SJSA1 (cell line): ENCODE measurements around the gene GRID1. TPM values are rescaled to one million over a fixed set of nuclear protein-coding genes. Genes with fewer than 3 reads are reported as not detected.

Experiments used
- DNase-seq, 2 experiments: peaks; one replicate each; pipeline ENCODE4 v3.0.0-alpha.2; 2015 to 2020; ENCODE audit warnings: low spot score in 2 of 2, low read depth in 1 of 2
- H3K27ac ChIP-seq: fragments of 250-450 bp; sonication (Bioruptor Pico); 2 replicates; pipeline ENCODE4 v1.5.1; 2020; ENCODE audit warnings: mild to moderate bottlenecking, moderate library complexity
- H3K27me3 ChIP-seq: fragments of 250-450 bp; sonication (Bioruptor Pico); replicated peaks from 2 replicates; pipeline ENCODE4 v1.5.1; 2020; ENCODE audit warnings: mild to moderate bottlenecking, moderate library complexity
- H3K36me3 ChIP-seq: fragments of 250-450 bp; sonication (Bioruptor Pico); 2 replicates; pipeline ENCODE4 v1.5.1; 2020; ENCODE audit warnings: mild to moderate bottlenecking
- H3K4me1 ChIP-seq: fragments of 250-450 bp; sonication (Bioruptor Pico); replicated peaks from 2 replicates; pipeline ENCODE4 v1.6.1; 2021; ENCODE audit warnings: mild to moderate bottlenecking
- H3K4me3 ChIP-seq: fragments of 250-450 bp; sonication (Bioruptor Pico); 2 replicates; pipeline ENCODE4 v1.5.1; 2020; ENCODE audit warnings: mild to moderate bottlenecking
- H3K9me3 ChIP-seq: fragments of 250-450 bp; sonication (Bioruptor Pico); replicated peaks from 2 replicates; pipeline ENCODE4 v1.5.1; 2020; ENCODE audit warnings: mild to moderate bottlenecking
- total RNA-seq: library from RNA; depleted of rRNA; stranded (reverse); fragments of >200 nt; shearing (Covaris generic); gene quantifications from 2 replicates; pipeline ENCODE4 v1.2.3, GENCODE V29; 2014

Gene GRID1
- total RNA-seq, 1 experiment from 2014 or later: 0.05 TPM

- no peaks in the 10 kb centered on the region for H3K27me3 ChIP-seq
- H3K27ac ChIP-seq: no peak overlapping the region
- H3K9me3 ChIP-seq: no peaks in the 10 kb centered on the region
- peak in 1 of 2 experiments; percentile 29 for DNase-seq
- no peak overlapping the region for H3K4me3 ChIP-seq
- no peaks in the 10 kb centered on the region for H3K4me1 ChIP-seq
- H3K36me3 ChIP-seq: no peaks in the 10 kb centered on the region
Measured at GRCh38 chr10:86264481-86265231, 101.9 kb downstream of the GRID1 start.

GRCh38 chr10:86263907-86264306 lies 102.7 kb downstream of the GRID1 start:
- H3K36me3 ChIP-seq: no peaks in the 10 kb centered on the region
- no peak overlapping the region for H3K27ac ChIP-seq
- no peak overlapping the region for H3K4me3 ChIP-seq
- DNase-seq: peak in 1 of 2 experiments; percentile 22
- no peaks in the 10 kb centered on the region for H3K9me3 ChIP-seq
- no peaks in the 10 kb centered on the region for H3K27me3 ChIP-seq
- no peaks in the 10 kb centered on the region for H3K4me1 ChIP-seq

- Histone ChIP-seq H3K4me3 (no peak overlapping the region), H3K36me3 (no peaks in the 10 kb centered on the region), H3K4me1 (no peaks in the 10 kb centered on the region), H3K9me3 (no peaks in the 10 kb centered on the region), H3K27ac (no peak overlapping the region), H3K27me3 (no peaks in the 10 kb centered on the region)
- peak in 1 of 2 experiments; percentile 40 for DNase-seq
Measured at GRCh38 chr10:86263209-86263608, 103.4 kb downstream of the GRID1 start.

- H3K27ac ChIP-seq: no peak overlapping the region
- no peak overlapping the region for H3K4me3 ChIP-seq
- no peaks in the 10 kb centered on the region for H3K4me1 ChIP-seq
- H3K9me3 ChIP-seq: no peaks in the 10 kb centered on the region
- no peaks in the 10 kb centered on the region for H3K36me3 ChIP-seq
- no peak for DNase-seq
- H3K27me3 ChIP-seq: no peaks in the 10 kb centered on the region
Measured at GRCh38 chr10:86262688-86263181, 103.9 kb downstream of the GRID1 start.

- H3K4me1 ChIP-seq: no peaks in the 10 kb centered on the region
Measured at GRCh38 chr10:86261941-86262687, 104.5 kb downstream of the GRID1 start.

GRCh38 chr10:86261470-86261869 lies 105.1 kb downstream of the GRID1 start:
- no peaks in the 10 kb centered on the region for H3K36me3 ChIP-seq
- DNase-seq: peak in 1 of 2 experiments; percentile 23
- H3K4me3 ChIP-seq: no peak overlapping the region
- H3K4me1 ChIP-seq: no peaks in the 10 kb centered on the region
- no peaks in the 10 kb centered on the region for H3K9me3 ChIP-seq
- no peaks in the 10 kb centered on the region for H3K27me3 ChIP-seq
- no peak overlapping the region for H3K27ac ChIP-seq

More at GRCh38 chr10:86261941-86262687, 104.5 kb downstream of the GRID1 start:
- peak in 1 of 2 experiments; percentile 41 for DNase-seq
- H3K9me3 ChIP-seq: no peaks in the 10 kb centered on the region
- H3K27me3 ChIP-seq: no peaks in the 10 kb centered on the region
- H3K27ac ChIP-seq: no peak overlapping the region
- no peaks in the 10 kb centered on the region for H3K36me3 ChIP-seq
- H3K4me3 ChIP-seq: no peak overlapping the region

- Histone ChIP-seq H3K9me3 (no peaks in the 10 kb centered on the region), H3K4me3 (no peak overlapping the region), H3K36me3 (no peaks in the 10 kb centered on the region), H3K27ac (no peak overlapping the region), H3K27me3 (no peaks in the 10 kb centered on the region), H3K4me1 (no peaks in the 10 kb centered on the region)
- DNase-seq: peak in 1 of 2 experiments; percentile 15
Measured at GRCh38 chr10:86260564-86260963, 106.0 kb downstream of the GRID1 start.

GRCh38 chr10:86259901-86260562 lies 106.6 kb downstream of the GRID1 start:
- Histone ChIP-seq H3K27ac (no peak overlapping the region), H3K36me3 (no peaks in the 10 kb centered on the region), H3K9me3 (no peaks in the 10 kb centered on the region), H3K4me1 (no peaks in the 10 kb centered on the region), H3K27me3 (no peaks in the 10 kb centered on the region), H3K4me3 (no peak overlapping the region)
- DNase-seq: no peak

- no peaks in the 10 kb centered on the region for H3K36me3 ChIP-seq
- peak in 1 of 2 experiments; percentile 22 for DNase-seq
- no peaks in the 10 kb centered on the region for H3K4me1 ChIP-seq
- no peak overlapping the region for H3K4me3 ChIP-seq
- H3K9me3 ChIP-seq: no peaks in the 10 kb centered on the region
- no peak overlapping the region for H3K27ac ChIP-seq
- H3K27me3 ChIP-seq: no peaks in the 10 kb centered on the region
Measured at GRCh38 chr10:86258941-86259340, 107.7 kb downstream of the GRID1 start.

GRCh38 chr10:86258499-86258898 lies 108.1 kb downstream of the GRID1 start:
- Histone ChIP-seq H3K27me3 (no peaks in the 10 kb centered on the region), H3K4me1 (no peaks in the 10 kb centered on the region), H3K9me3 (no peaks in the 10 kb centered on the region), H3K4me3 (no peak overlapping the region), H3K27ac (no peak overlapping the region), H3K36me3 (no peaks in the 10 kb centered on the region)
- DNase-seq: no peak

GRCh38 chr10:86257683-86258082 lies 108.9 kb downstream of the GRID1 start:
- H3K27ac ChIP-seq: no peak overlapping the region
- H3K9me3 ChIP-seq: no peaks in the 10 kb centered on the region
- DNase-seq: peak in 1 of 2 experiments; percentile 4
- H3K4me1 ChIP-seq: no peaks in the 10 kb centered on the region
- H3K27me3 ChIP-seq: no peaks in the 10 kb centered on the region
- H3K4me3 ChIP-seq: no peak overlapping the region
- H3K36me3 ChIP-seq: no peaks in the 10 kb centered on the region

GRCh38 chr10:86256690-86257315 lies 109.8 kb downstream of the GRID1 start:
- H3K9me3 ChIP-seq: no peaks in the 10 kb centered on the region
- no peak overlapping the region for H3K27ac ChIP-seq
- H3K4me3 ChIP-seq: no peak overlapping the region
- H3K36me3 ChIP-seq: no peaks in the 10 kb centered on the region
- H3K4me1 ChIP-seq: no peaks in the 10 kb centered on the region
- no peaks in the 10 kb centered on the region for H3K27me3 ChIP-seq
- peak in 1 of 2 experiments; percentile 33 for DNase-seq

GRCh38 chr10:86255405-86256251 lies 111.0 kb downstream of the GRID1 start:
- DNase-seq: peak in 1 of 2 experiments; percentile 36
- Histone ChIP-seq H3K4me3 (no peak overlapping the region), H3K27me3 (no peaks in the 10 kb centered on the region), H3K27ac (no peak overlapping the region), H3K9me3 (no peaks in the 10 kb centered on the region), H3K4me1 (no peaks in the 10 kb centered on the region), H3K36me3 (no peaks in the 10 kb centered on the region)
